Right atrium auricular region (tissue), 2 donors: ENCODE data around the gene CBX8. TPM values are rescaled to one million over a fixed set of nuclear protein-coding genes. Genes with fewer than 3 reads are reported as not detected.

Source experiments
- DNase-seq: peaks from one replicate; pipeline ENCODE4 v3.0.0-alpha.2; 2019; ENCODE audit warnings: low spot score
- H3K27ac ChIP-seq, 2 donors: fragments of 200-600 bp; sonication (generic); 1 replicate in 1 of 2; 2 replicates in 1 of 2; pipeline ENCODE4 v1.5.1; 2016 to 2019
- H3K27me3 ChIP-seq, 2 donors: fragments of 200-600 bp; sonication (generic); one replicate each; pipeline versions ENCODE4 v1.5.1 to v1.6.0; 2017 to 2019
- H3K36me3 ChIP-seq: fragments of 200-600 bp; sonication (generic); one replicate; pipeline ENCODE4 v1.5.1; 2016
- H3K4me1 ChIP-seq, 2 donors: fragments of 200-600 bp; sonication (generic); one replicate each; pipeline versions ENCODE4 v1.5.1 to v1.6.0; 2017 to 2019
- H3K4me3 ChIP-seq, 2 donors: fragments of 200-600 bp; sonication (generic); 1 replicate in 1 of 2; 2 replicates in 1 of 2; pipeline ENCODE4 v1.5.1; 2017 to 2019; ENCODE audit warnings: mild to moderate bottlenecking in 1 of 2, moderate library complexity in 1 of 2
- H3K9me3 ChIP-seq, 2 donors: fragments of 200-600 bp; sonication (generic); one replicate each; pipeline ENCODE4 v1.5.1; 2019
- CTCF ChIP-seq, 2 donors: fragments of 200-600 bp; sonication (generic); IDR thresholded peaks; one replicate each; pipeline ENCODE4 v1.5.1; 2019; ENCODE audit warnings: antibody characterized with exemption in 2 of 2
- total RNA-seq, 2 donors: library from RNA; depleted of rRNA; stranded (reverse); fragments of >200 nt; gene quantifications; one replicate each; pipeline ENCODE4 v1.1.0, GENCODE V29; 2016

CBX8 gene
- total RNA-seq, 2 donors from 2014 or later = 2.7 to 3.0 TPM

GRCh38 chr17:79802736-79803420, 6.0 kb upstream of the CBX8 start:
- DNase-seq = no peak
- no peaks in the 10 kb centered on the region for H3K9me3 ChIP-seq
- H3K27ac ChIP-seq = no peak overlapping the region
- no peak for TF ChIP-seq CTCF (IDR thresholded peaks at IDR 0.05)
- H3K36me3 ChIP-seq = no peaks in the 10 kb centered on the region
- H3K27me3 ChIP-seq = peaks cover 70 to 94% of the 10 kb centered on the region in 2 donors
- no peak overlapping the region for H3K4me3 ChIP-seq
- H3K4me1 ChIP-seq = peaks cover 0 to 58% of the 10 kb centered on the region in 2 donors

GRCh38 chr17:79802039-79802735, 5.3 kb upstream of the CBX8 start:
- Histone ChIP-seq H3K4me1 (peaks cover 0 to 62% of the 10 kb centered on the region in 2 donors), H3K4me3 (no peak overlapping the region), H3K27ac (no peak overlapping the region), H3K27me3 (peaks cover 70 to 94% of the 10 kb centered on the region in 2 donors), H3K36me3 (no peaks in the 10 kb centered on the region), H3K9me3 (no peaks in the 10 kb centered on the region)
- no peak for DNase-seq
- TF ChIP-seq CTCF (IDR thresholded peaks at IDR 0.05) = no peak

- Histone ChIP-seq H3K27ac (no peak overlapping the region), H3K4me3 (peak overlapping the region in 1 of 2 donors; percentile 5), H3K4me1 (peaks cover 0 to 64% of the 10 kb centered on the region in 2 donors), H3K36me3 (no peaks in the 10 kb centered on the region), H3K9me3 (no peaks in the 10 kb centered on the region), H3K27me3 (peaks cover 70 to 87% of the 10 kb centered on the region in 2 donors)
- no peak for DNase-seq
- TF ChIP-seq CTCF (IDR thresholded peaks at IDR 0.05) = no peak
Measured at GRCh38 chr17:79801156-79802038, 4.5 kb upstream of the CBX8 start.

- peaks cover 63 to 78% of the 10 kb centered on the region in 2 donors for H3K27me3 ChIP-seq
- no peak overlapping the region for H3K27ac ChIP-seq
- no peak for DNase-seq
- H3K4me1 ChIP-seq = peaks cover 0 to 71% of the 10 kb centered on the region in 2 donors
- H3K9me3 ChIP-seq = no peaks in the 10 kb centered on the region
- no peak for TF ChIP-seq CTCF (IDR thresholded peaks at IDR 0.05)
- H3K36me3 ChIP-seq = no peaks in the 10 kb centered on the region
- peak overlapping the region in 1 of 2 donors; percentile 5 for H3K4me3 ChIP-seq
Measured at GRCh38 chr17:79800325-79801155, 3.7 kb upstream of the CBX8 start.
